GM12872 (cell line): Measurements from ENCODE around the gene TSPAN9.

Source experiments
- CTCF ChIP-seq: IDR thresholded peaks from 3 replicates; pipeline ENCODE4 v1.5.1; 2011; ENCODE audit warnings: low read depth, mild to moderate bottlenecking, low read length, moderate library complexity; ENCODE audit not compliant: insufficient read depth

Gene TSPAN9

GRCh38 chr12:3214526-3215365 is 137.6 kb downstream of the TSPAN9 start:
- TF ChIP-seq CTCF, result no peak

GRCh38 chr12:3215410-3215975 is 138.3 kb downstream of the TSPAN9 start:
- no peak for TF ChIP-seq CTCF

GRCh38 chr12:3216097-3216496 is 138.9 kb downstream of the TSPAN9 start:
- no peak for TF ChIP-seq CTCF

GRCh38 chr12:3216726-3217682 is 139.8 kb downstream of the TSPAN9 start:
- no peak for TF ChIP-seq CTCF

- TF ChIP-seq CTCF, result no peak
Observed at GRCh38 chr12:3217683-3218079, 140.5 kb downstream of the TSPAN9 start.

GRCh38 chr12:3218228-3219171 is 141.3 kb downstream of the TSPAN9 start:
- no peak; the same call in 2 of the 3 replicates for TF ChIP-seq CTCF
